ENCODE measurements around the gene ERC1. TPM values are rescaled to one million over a fixed set of nuclear protein-coding genes. Genes with fewer than 3 reads are reported as not detected.

ERC1 gene
- polyA plus RNA-seq, 1 donor from 2014 or later, result 7.1 TPM

GRCh38 chr12:1401891-1402290 is 410.9 kb downstream of the ERC1 start:
- no peaks in the 10 kb centered on the region for H3F3A ChIP-seq (ENCODE audit: insufficient read depth, low read length, poor library complexity, severe bottlenecking)
- H3K9ac ChIP-seq (ENCODE audit: low read length), result no peak overlapping the region
- TF ChIP-seq EZH2 (IDR thresholded peaks at IDR 0.05; ENCODE audit: borderline replicate concordance, insufficient read depth, low read length, poor library complexity, severe bottlenecking), result no peak
- H3K9me3 ChIP-seq (ENCODE audit: low read length), result no peaks in the 10 kb centered on the region
- H3K36me3 ChIP-seq (ENCODE audit: insufficient read depth, low read length), result no peaks in the 10 kb centered on the region
- H4K20me1 ChIP-seq (ENCODE audit: insufficient read depth), result no peaks in the 10 kb centered on the region
- H3K4me2 ChIP-seq (ENCODE audit: low read length), result no peak overlapping the region
- no peaks in the 10 kb centered on the region for H3K79me2 ChIP-seq (replicated peaks; ENCODE audit: insufficient read depth, low read length)
- H3K9me2 ChIP-seq (ENCODE audit: insufficient read depth, low read length), result no peaks in the 10 kb centered on the region
- H2AFZ ChIP-seq (ENCODE audit: low read depth, low read length), result no peak overlapping the region
- no peaks in the 10 kb centered on the region for H3K27me3 ChIP-seq (ENCODE audit: insufficient read depth, low read depth, low read length)
- H3K4me3 ChIP-seq (ENCODE audit: low read length), result no peak overlapping the region
- no peak overlapping the region for H3K27ac ChIP-seq (ENCODE audit: low read length)

DNA sequence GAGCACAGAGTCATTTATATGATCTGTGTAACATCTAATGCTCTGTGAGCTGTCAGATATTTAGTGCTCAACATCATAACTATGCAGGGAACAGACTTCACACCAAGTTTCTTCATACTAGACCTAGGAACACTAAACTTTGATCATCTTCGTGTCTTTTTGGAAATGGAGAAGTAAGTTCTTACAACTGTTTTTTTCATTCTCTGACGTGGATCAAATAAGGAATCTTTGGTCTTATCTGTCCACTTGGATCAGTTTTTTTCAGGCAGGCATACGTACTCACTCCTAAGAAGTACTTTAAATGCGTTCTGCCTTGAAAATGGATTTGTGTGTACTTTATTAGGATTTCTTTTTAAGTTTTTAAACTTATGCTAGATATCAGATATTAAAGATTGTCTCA is 412.4 kb downstream of the ERC1 start:
- no peaks in the 10 kb centered on the region for H3K9me2 ChIP-seq (ENCODE audit: insufficient read depth, low read length)
- H4K20me1 ChIP-seq (ENCODE audit: insufficient read depth), result no peaks in the 10 kb centered on the region
- H3K36me3 ChIP-seq (ENCODE audit: insufficient read depth, low read length), result no peaks in the 10 kb centered on the region
- no peaks in the 10 kb centered on the region for H3K79me2 ChIP-seq (replicated peaks; ENCODE audit: insufficient read depth, low read length)
- H2AFZ ChIP-seq (ENCODE audit: low read depth, low read length), result no peak overlapping the region
- H3K4me2 ChIP-seq (ENCODE audit: low read length), result no peak overlapping the region
- H3K9me3 ChIP-seq (ENCODE audit: low read length), result no peaks in the 10 kb centered on the region
- no peaks in the 10 kb centered on the region for H3F3A ChIP-seq (ENCODE audit: insufficient read depth, low read length, poor library complexity, severe bottlenecking)
- H3K4me3 ChIP-seq (ENCODE audit: low read length), result no peak overlapping the region
- TF ChIP-seq, protein P1, sequence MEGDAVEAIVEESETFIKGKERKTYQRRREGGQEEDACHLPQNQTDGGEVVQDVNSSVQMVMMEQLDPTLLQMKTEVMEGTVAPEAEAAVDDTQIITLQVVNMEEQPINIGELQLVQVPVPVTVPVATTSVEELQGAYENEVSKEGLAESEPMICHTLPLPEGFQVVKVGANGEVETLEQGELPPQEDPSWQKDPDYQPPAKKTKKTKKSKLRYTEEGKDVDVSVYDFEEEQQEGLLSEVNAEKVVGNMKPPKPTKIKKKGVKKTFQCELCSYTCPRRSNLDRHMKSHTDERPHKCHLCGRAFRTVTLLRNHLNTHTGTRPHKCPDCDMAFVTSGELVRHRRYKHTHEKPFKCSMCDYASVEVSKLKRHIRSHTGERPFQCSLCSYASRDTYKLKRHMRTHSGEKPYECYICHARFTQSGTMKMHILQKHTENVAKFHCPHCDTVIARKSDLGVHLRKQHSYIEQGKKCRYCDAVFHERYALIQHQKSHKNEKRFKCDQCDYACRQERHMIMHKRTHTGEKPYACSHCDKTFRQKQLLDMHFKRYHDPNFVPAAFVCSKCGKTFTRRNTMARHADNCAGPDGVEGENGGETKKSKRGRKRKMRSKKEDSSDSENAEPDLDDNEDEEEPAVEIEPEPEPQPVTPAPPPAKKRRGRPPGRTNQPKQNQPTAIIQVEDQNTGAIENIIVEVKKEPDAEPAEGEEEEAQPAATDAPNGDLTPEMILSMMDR (IDR thresholded peaks at IDR 0.05; ENCODE audit: poor library complexity, severe bottlenecking), result no peak
- TF ChIP-seq MXI1 (conservative IDR thresholded peaks at IDR 0.05; ENCODE audit: poor library complexity, severe bottlenecking), result no peak
- TF ChIP-seq EP300 (conservative IDR thresholded peaks at IDR 0.05; ENCODE audit: poor library complexity, severe bottlenecking), result no peak
- TF ChIP-seq RAD21 (conservative IDR thresholded peaks at IDR 0.05), result no peak
- no peak overlapping the region for H3K9ac ChIP-seq (ENCODE audit: low read length)
- no peaks in the 10 kb centered on the region for H3K27me3 ChIP-seq (ENCODE audit: insufficient read depth, low read depth, low read length)
- no peak overlapping the region for H3K27ac ChIP-seq (ENCODE audit: low read length)

GRCh38 chr12:1405619-1406018 is 414.6 kb downstream of the ERC1 start:
- H3K27me3 ChIP-seq (ENCODE audit: insufficient read depth, low read depth, low read length), result no peaks in the 10 kb centered on the region
- H3K4me2 ChIP-seq (ENCODE audit: low read length), result no peak overlapping the region
- H3K9ac ChIP-seq (ENCODE audit: low read length), result no peak overlapping the region
- H2AFZ ChIP-seq (ENCODE audit: low read depth, low read length), result no peak overlapping the region
- H3F3A ChIP-seq (ENCODE audit: insufficient read depth, low read length, poor library complexity, severe bottlenecking), result no peaks in the 10 kb centered on the region
- no peaks in the 10 kb centered on the region for H3K79me2 ChIP-seq (replicated peaks; ENCODE audit: insufficient read depth, low read length)
- no peaks in the 10 kb centered on the region for H3K9me2 ChIP-seq (ENCODE audit: insufficient read depth, low read length)
- no peaks in the 10 kb centered on the region for H3K9me3 ChIP-seq (ENCODE audit: low read length)
- H3K4me3 ChIP-seq (ENCODE audit: low read length), result no peak overlapping the region
- H3K36me3 ChIP-seq (ENCODE audit: insufficient read depth, low read length), result no peaks in the 10 kb centered on the region
- H3K27ac ChIP-seq (ENCODE audit: low read length), result no peak overlapping the region
- TF ChIP-seq MXI1 (conservative IDR thresholded peaks at IDR 0.05; ENCODE audit: poor library complexity, severe bottlenecking), result no peak
- H4K20me1 ChIP-seq (ENCODE audit: insufficient read depth), result no peaks in the 10 kb centered on the region

DNA sequence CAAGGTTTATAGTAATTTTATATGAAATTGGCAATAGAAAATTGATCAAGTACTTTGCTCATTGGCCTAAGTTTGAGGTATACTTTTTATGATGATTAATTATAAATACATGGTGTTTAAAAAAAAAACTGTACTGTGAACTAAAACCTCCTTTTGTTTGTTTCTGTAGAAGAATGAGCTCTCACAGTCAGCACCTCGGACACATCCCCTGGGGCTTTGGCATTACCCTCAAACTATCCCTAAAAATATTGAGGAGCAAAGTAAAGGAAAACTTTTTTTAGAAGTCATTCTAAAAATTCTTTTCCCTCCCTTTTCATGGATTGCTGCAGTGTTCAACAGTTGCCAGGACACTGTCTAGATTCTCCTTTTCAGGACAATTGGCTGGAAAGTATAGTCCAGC is 419.8 kb downstream of the ERC1 start:
- H3K27me3 ChIP-seq (ENCODE audit: insufficient read depth, low read depth, low read length), result no peaks in the 10 kb centered on the region
- H3K9me2 ChIP-seq (ENCODE audit: insufficient read depth, low read length), result no peaks in the 10 kb centered on the region
- no peaks in the 10 kb centered on the region for H3K9me3 ChIP-seq (ENCODE audit: low read length)
- TF ChIP-seq POLR2AphosphoS5 (IDR thresholded peaks at IDR 0.05) (no peak), EZH2 (IDR thresholded peaks at IDR 0.05; ENCODE audit: borderline replicate concordance, insufficient read depth, low read length, poor library complexity, severe bottlenecking) (no peak), RAD21 (conservative IDR thresholded peaks at IDR 0.05) (no peak), SMC3 (conservative IDR thresholded peaks at IDR 0.05; ENCODE audit: poor library complexity) (no peak), MXI1 (conservative IDR thresholded peaks at IDR 0.05; ENCODE audit: poor library complexity, severe bottlenecking) (no peak), TAF1 (IDR thresholded peaks at IDR 0.05; ENCODE audit: low read depth) (no peak)
- TF ChIP-seq, protein P2, sequence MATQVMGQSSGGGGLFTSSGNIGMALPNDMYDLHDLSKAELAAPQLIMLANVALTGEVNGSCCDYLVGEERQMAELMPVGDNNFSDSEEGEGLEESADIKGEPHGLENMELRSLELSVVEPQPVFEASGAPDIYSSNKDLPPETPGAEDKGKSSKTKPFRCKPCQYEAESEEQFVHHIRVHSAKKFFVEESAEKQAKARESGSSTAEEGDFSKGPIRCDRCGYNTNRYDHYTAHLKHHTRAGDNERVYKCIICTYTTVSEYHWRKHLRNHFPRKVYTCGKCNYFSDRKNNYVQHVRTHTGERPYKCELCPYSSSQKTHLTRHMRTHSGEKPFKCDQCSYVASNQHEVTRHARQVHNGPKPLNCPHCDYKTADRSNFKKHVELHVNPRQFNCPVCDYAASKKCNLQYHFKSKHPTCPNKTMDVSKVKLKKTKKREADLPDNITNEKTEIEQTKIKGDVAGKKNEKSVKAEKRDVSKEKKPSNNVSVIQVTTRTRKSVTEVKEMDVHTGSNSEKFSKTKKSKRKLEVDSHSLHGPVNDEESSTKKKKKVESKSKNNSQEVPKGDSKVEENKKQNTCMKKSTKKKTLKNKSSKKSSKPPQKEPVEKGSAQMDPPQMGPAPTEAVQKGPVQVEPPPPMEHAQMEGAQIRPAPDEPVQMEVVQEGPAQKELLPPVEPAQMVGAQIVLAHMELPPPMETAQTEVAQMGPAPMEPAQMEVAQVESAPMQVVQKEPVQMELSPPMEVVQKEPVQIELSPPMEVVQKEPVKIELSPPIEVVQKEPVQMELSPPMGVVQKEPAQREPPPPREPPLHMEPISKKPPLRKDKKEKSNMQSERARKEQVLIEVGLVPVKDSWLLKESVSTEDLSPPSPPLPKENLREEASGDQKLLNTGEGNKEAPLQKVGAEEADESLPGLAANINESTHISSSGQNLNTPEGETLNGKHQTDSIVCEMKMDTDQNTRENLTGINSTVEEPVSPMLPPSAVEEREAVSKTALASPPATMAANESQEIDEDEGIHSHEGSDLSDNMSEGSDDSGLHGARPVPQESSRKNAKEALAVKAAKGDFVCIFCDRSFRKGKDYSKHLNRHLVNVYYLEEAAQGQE (IDR thresholded peaks at IDR 0.05; ENCODE audit: borderline replicate concordance), result no peak
- TF ChIP-seq, protein P1 (IDR thresholded peaks at IDR 0.05; ENCODE audit: poor library complexity, severe bottlenecking), result no peak
- no peaks in the 10 kb centered on the region for H4K20me1 ChIP-seq (ENCODE audit: insufficient read depth)
- no peaks in the 10 kb centered on the region for H3F3A ChIP-seq (ENCODE audit: insufficient read depth, low read length, poor library complexity, severe bottlenecking)
- H3K4me2 ChIP-seq (ENCODE audit: low read length), result no peak overlapping the region
- H3K9ac ChIP-seq (ENCODE audit: low read length), result no peak overlapping the region
- H2AFZ ChIP-seq (ENCODE audit: low read depth, low read length), result no peak overlapping the region
- H3K4me3 ChIP-seq (ENCODE audit: low read length), result no peak overlapping the region
- peaks cover 6% of the 10 kb centered on the region for H3K36me3 ChIP-seq (ENCODE audit: insufficient read depth, low read length)
- H3K27ac ChIP-seq (ENCODE audit: low read length), result no peak overlapping the region
- no peaks in the 10 kb centered on the region for H3K79me2 ChIP-seq (replicated peaks; ENCODE audit: insufficient read depth, low read length)

Data from neural cell (in vitro differentiated cells).